ENCODE measurements around the gene MARK2.
A peak's percentile ranks its signal among the peaks of the same experiment; 100 is the strongest.

The MARK2 gene

GRCh38 chr11:63909591-63910506, 70.9 kb downstream of the MARK2 start:
- no peak for DNase-seq (ENCODE audit: low read depth in 2 of 2)

GRCh38 chr11:63910675-63911074, 71.8 kb downstream of the MARK2 start:
- no peak for DNase-seq (ENCODE audit: low read depth in 2 of 2)

DNA sequence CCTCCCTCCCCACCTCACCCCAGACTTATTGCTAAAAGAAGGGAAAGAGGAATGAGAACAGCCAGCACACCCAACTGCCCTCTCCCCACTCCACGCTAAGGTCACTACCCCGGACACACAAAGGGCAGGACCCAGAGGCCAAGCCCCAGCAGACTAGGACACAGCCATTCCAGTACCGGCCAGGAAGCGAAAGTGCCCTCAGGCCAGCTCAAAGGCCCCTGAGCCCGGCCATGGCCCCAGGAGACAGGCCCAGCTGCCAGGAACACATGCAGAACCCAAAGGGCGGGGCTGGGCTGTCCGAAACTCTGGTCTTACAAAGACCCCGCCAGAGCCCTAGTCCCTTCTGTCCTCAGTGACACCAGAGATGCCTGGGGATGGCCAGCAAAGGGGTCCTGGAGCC, 72.5 kb downstream of the MARK2 start:
- no peak for DNase-seq (ENCODE audit: low read depth in 2 of 2)

DNA sequence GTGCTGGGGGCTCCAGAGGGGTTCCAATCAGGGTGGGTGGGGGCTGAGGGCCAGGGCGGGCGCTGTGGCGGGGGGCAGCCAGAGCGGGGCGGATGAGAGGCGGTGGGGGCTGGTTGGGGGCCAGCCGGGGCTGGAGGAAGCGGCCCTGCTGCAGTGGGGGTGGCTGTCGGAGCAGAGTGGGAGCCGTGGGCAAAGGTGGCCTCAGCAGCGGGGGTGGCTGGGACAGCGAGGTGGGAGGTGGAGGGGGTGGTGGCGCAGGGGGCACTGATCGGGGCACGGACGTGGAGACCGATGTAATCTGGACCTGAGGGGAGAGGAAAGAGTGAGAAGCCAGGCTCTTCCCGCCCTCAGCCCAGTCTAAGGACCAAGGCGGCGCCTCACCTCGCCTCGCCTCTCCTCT, 73.0 kb downstream of the MARK2 start:
- DNase-seq (ENCODE audit: low read depth in 2 of 2) = no peak

DNA sequence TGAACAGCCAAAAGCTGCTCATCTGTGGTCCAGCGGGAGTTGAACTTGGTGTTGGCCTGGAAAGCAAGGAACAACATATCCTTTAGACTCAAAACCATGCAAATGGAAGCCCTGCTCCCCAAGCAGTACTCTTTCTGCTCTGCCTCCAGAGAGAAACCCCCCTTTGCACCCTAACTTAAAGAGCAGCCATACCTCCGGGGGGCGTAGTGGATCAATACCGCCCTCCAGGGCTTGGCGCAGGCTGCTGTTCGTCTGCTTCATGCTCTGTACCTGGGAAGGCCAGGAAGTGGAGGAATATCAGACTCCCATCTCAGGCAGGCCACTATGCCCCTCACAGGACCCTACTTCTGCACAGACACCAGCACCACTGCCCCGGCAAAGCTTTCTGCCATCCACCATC, 73.8 kb downstream of the MARK2 start:
- DNase-seq (ENCODE audit: low read depth in 2 of 2) = no peak

DNA sequence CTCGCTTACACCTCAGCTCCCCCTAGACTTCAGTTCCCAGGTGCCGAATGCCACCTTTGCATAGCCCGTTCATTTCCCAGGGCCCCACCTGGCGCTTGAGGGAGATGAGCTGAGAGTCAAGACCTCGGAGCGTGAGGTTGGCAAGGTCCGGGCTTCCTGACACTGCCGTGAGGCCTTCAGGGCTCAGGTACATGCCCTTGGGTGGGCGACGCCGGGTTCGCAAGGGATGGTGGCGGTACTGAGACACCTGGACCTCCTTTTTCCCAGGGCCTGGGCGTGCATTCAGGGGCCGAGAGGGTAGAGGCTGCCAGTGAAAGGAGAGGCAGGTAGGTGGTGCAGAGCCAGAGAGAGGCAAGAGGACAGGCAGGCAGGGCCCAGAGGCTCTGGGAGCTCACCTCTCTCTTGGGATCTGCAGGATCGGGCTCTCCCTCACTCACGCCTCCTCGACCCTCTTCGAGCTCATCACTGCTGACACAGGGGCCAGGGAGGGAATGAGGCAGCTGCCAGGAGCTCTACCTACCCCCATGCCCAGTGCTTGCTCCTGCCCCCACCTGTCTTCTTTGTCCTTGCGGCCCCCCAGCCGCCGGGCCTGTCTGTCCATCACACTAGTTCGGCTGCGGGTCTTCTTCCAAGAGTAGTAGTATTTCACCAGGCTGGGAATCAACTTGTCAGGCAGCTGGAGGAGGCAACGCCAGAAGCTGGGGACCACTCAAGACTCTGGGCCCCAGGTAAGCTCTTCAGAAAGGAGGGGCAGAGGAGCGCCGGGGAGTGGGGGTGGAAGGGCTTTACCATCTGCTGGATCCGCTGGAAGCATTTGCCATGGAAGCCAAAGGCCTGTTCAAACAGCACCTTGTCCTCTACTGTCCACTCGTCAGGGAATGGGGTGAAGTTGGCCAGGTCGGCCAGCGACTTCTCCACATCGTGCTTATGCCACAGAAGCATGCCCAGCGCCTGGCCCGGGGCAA, 75.2 kb downstream of the MARK2 start:
- DNase-seq (ENCODE audit: low read depth in 2 of 2) = no peak

DNA sequence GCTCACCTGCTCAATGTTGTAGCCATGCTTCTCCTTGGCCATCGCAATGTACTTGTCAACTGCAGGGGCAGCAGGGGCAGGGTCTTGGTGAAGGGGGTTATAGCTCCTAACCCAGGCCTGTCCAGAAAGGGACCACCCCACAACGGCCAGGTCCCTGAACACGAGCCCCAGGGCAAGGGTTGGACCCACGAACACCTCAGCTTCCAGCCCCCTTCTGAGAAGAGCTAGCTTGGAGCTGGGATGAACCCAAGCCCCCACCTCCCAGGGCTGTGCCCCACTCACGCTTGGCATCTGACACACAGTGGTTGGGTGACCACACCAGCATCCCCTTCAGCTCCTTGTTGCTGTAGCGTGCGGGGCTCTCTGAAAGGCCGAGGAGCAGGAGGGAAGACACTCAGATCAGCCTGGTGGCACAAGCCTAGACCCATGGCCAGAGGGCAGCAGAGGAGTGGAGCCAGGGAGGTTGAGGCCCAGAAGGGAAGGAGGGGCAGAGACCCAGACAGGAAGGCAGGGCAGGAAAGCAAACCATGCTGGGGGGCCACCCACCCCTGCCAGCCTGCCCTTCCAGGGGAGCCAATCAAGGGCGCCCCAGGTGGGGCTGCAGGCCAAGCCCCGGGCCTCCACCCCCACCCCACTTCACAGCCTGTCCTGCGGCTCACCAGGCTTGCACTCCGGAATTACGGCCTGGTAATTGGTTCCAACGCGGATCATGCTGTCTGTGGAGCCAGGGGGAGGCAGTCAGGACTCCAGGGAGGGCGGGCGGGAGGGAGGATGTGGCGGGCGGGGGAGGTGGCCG, 76.2 kb downstream of the MARK2 start:
- no peak for DNase-seq (ENCODE audit: low read depth in 2 of 2)

DNA sequence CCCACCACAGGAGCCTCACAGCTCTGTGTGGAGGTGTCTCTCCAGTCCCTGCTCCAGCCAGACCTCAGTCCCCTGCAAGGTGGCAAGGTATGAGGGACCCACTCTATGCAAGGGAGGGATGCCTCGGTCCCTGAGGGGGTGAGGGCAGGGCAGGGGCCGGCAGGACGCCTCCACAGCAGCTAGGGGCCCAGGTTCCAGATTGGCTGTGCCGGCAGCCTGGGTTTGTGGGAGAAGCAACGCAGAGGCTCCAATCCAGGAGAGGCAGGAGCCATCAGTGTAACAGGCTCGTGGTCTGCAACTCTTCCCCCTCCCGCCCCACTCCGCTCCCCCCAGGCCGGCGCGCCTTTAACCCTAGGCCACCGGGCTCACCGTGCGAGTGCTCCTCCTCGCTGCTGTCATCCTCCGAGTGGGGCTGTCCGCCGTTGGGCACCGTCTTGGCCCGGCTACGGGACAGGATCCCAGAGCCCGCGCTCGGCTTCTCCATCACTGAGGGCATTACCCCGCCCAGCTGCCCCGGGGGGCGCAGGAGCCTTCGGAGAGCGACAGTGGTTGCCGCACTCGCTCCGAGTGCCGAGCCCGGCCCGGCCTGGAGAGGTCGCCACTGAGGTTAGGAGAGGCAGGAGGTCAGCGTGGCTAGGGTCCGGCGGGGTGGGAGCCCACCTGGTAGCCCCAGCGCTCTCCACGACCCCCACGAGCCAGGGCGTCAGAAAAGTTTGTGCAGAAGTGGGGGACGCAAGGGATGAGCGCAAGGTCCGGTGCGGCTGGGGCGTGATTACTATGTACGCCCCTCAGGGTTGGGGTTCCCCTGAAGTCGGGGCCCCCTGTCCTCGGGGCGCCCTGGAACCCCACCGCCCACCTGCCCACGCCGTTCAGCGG, 77.3 kb downstream of the MARK2 start:
- DNase-seq (ENCODE audit: low read depth in 2 of 2) = no peak

DNA sequence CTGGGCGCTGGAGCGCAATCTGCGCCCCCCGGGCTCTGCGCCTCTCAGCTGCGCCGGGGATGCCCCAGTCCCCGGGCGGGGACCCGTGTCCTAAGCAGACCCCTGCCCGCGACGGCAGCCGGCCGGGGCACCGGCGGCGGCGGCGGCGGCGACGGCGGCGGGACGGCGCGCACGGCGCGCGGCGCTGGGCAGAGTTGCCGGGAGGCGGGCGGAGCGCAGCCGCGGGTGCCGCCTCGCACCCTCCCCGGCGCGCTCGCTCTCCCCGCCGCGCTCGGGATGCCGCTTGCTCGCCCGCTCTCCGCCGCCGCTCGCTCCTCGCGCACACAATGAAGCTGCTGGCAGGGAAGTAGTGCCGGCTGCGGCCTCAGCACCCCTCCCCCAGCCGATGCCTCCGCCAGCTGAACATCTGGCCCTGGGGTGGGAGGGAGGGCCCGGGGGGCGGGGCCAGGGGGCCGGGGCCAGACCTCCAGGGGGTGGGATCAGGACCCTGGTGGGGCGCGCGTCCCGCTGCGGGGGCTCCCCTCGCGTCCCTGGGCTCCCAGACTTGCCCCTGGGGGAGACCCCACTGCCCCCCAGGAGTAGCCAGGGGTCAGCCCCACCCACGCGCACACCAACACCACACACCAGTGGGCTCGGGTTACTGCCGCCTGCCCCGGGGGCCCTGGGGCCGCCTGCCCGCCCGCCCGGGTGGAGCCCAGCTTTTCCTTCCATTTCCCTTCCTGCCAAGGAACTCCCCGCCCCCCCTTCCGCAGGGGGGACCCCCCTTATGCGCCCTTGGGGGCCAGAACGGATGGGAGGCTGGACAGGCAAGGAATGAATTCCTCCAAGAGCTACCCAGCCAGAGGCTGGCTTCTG, 78.2 kb downstream of the MARK2 start, which contains the start of gene RCOR2:
RCOR2 (minus strand) TSS at position 328 of the 855 bp plus-strand sequence. CDS start 708 bp downstream, outside the sequence.
- DNase-seq (ENCODE audit: low read depth in 2 of 2) = peak in 1 of 2 donors; percentile 59

- no peak for DNase-seq (ENCODE audit: low read depth in 2 of 2)
Measured at GRCh38 chr11:63917692-63918506, 79.0 kb downstream of the MARK2 start.

GRCh38 chr11:63918507-63919191, 79.7 kb downstream of the MARK2 start:
- DNase-seq (ENCODE audit: low read depth in 2 of 2) = no peak

- DNase-seq (ENCODE audit: low read depth in 2 of 2) = no peak
Measured at GRCh38 chr11:63919267-63920125, 80.6 kb downstream of the MARK2 start.

DNA sequence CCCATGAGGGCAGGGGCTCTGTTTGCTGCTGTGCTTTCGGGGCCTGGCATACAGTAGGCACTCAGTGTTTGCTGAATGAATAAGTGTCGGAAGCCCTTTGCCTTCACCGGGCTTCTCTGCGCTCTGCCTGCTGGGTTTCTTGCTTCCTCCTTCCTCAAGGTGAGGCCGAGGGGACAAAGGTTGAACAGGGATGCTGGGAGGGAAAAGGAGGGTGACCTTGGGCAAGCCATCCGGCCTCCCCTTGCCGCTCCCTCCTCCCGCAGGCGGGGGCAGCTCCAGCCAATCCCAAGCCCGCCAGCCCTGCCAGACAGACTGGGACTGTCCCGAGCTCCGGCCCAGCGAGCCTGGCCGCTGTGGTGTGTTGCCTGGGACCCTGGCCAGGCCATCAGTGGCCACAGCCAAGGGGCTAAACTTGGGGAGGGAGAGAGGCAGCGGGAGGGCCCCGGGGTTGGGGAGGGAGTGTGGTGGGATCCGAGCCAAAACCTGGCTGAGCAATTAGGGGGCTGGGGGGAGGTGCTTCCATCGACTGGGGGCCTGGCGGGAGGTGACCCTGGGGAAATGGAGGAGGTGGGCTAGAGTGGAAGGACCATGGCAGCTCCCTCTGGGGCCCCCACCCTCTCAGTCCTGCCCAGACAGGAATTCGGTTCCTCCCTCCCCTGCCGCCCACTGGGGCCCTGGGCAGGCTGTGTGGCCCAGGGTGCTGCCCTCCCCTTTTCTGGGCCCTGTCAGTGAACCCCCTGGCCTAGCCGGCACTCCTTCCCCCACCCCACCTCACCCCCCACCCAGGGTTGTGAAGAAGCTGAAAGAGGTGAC, 81.4 kb downstream of the MARK2 start:
- no peak for DNase-seq (ENCODE audit: low read depth in 2 of 2)

GRCh38 chr11:63920939-63921417, 82.1 kb downstream of the MARK2 start:
- no peak for DNase-seq (ENCODE audit: low read depth in 2 of 2)

DNA sequence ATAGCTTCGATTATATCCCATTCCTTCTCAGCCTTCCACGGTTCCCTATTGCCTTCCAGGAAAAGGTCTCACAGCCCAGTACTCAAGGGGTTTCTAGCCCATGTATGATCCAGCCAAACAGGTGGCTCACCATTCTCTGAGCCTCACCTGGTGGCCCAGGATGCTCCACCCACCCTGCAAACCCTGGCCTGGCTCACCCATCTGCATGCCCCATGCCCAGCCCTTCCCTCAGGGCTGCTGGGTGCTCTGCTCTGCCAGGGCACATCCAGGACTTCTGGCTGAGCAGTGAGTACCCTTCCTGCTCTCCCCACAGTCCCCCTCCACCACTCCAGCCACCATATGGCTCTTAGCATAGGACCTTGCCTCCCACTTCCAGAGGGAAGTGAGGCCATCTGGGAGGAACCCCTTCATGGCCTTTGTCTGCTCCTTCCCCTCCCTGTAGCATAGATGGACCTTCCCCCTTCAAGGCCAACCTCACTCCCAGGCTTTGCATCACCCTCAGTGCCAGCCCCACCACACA, 83.8 kb downstream of the MARK2 start:
- DNase-seq (ENCODE audit: low read depth in 2 of 2) = no peak

DNA sequence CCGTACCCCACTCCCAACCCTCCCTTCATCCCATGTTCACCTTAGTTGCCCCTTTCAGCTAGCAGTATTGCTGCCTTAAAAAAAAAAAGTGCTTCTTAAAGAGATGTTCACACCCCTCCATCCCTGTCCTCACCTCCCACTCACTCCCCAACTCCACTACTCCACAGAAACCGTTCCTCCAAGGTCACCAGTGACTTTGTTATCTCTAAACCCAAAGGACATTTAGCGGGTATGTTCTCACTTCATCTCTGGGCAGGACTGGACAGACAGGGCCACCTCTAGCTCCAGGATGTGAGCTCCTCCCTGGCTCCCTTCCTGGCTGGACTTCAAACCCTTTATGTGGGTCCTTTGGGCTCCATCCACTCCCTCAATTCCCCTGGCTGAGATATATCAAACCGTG, 84.4 kb downstream of the MARK2 start:
- no peak for DNase-seq (ENCODE audit: low read depth in 2 of 2)
